Ectodermal cell (in vitro differentiated cells): ENCODE data around the gene WEE1. TPM values are rescaled to one million over a fixed set of nuclear protein-coding genes. Genes with fewer than 3 reads are reported as not detected.
A peak's percentile ranks its signal among the peaks of the same experiment; 100 is the strongest.

Source experiments
- H3K27ac ChIP-seq: 2 replicates; pipeline ENCODE4 v1.7.0; 2013; ENCODE audit warnings: mild to moderate bottlenecking, low read depth, low read length; ENCODE audit not compliant: insufficient read depth, poor library complexity, severe bottlenecking
- H3K27me3 ChIP-seq: 2 replicates; pipeline ENCODE4 v1.7.0; 2013; ENCODE audit warnings: mild to moderate bottlenecking, low read length; ENCODE audit not compliant: insufficient read depth, control insufficient read depth, poor library complexity, severe bottlenecking
- H3K36me3 ChIP-seq: one replicate; pipeline ENCODE4 v1.7.0; 2013; ENCODE audit warnings: low read length; ENCODE audit not compliant: control insufficient read depth, insufficient read depth
- H3K4me1 ChIP-seq: one replicate; pipeline ENCODE4 v1.7.0; 2013; ENCODE audit warnings: low read length; ENCODE audit not compliant: control insufficient read depth, insufficient read depth
- H3K4me3 ChIP-seq: 2 replicates; pipeline ENCODE4 v1.7.0; 2013; ENCODE audit warnings: low read depth, low read length, control low read depth; ENCODE audit not compliant: insufficient read depth
- H3K9me3 ChIP-seq: 2 replicates; pipeline ENCODE4 v1.7.0; 2013; ENCODE audit warnings: mild to moderate bottlenecking, low read length, moderate library complexity; ENCODE audit not compliant: control insufficient read depth
- WGBS, 2 experiments: methylation state at CpG; one replicate each; pipeline ENCODE4 v1.1.7; 2013; ENCODE audit warnings: missing lambda C conversion rate in 2 of 2; 5-methylcytosine and 5-hydroxymethylcytosine counted together
- polyA plus RNA-seq, 4 experiments: library from polyadenylated mRNA; stranded (reverse); fragments of 50-300 nt; gene quantifications; one replicate each; pipeline ENCODE4 v1.2.3, GENCODE V29; 2013

WEE1 gene
- polyA plus RNA-seq (2013, experiment 1 of 4), result 67.9 TPM
- 75.9 TPM for polyA plus RNA-seq (2013, experiment 2 of 4)
- 46.9 TPM for polyA plus RNA-seq (2013, experiment 3 of 4)
- 48.0 TPM for polyA plus RNA-seq (2013, experiment 4 of 4)

- H3K27ac ChIP-seq, result peak within 1 kb of the TSS; percentile 86
- peaks cover 23% of the 10 kb centered on the region for H3K4me1 ChIP-seq
- H3K9me3 ChIP-seq, result no peaks in the 10 kb centered on the region
- peaks cover 14% of the 10 kb centered on the region for H3K27me3 ChIP-seq
- WGBS, 2 experiments, result 0% methylated on average over 73 of the region's 73 CpGs
- peak within 1 kb of the TSS; percentile 88 for H3K4me3 ChIP-seq
- H3K36me3 ChIP-seq, result peaks cover 8% of the 10 kb centered on the region
Measured at GRCh38 chr11:9573052-9573774, at the start of gene WEE1. Gene WEE1 (plus strand): TSS chr11:9573670. CDS start chr11:9573934, 264 bp downstream.

GRCh38 chr11:9524001-9524400 is 49.5 kb upstream of the WEE1 start:
- no peaks in the 10 kb centered on the region for H3K27me3 ChIP-seq
- H3K9me3 ChIP-seq, result no peaks in the 10 kb centered on the region
- WGBS, 2 experiments, result 50 to 53% methylated on average over 2 of the region's 2 CpGs
- no peak overlapping the region for H3K27ac ChIP-seq
- H3K36me3 ChIP-seq, result no peaks in the 10 kb centered on the region
- peaks cover 5% of the 10 kb centered on the region for H3K4me1 ChIP-seq
- H3K4me3 ChIP-seq, result no peak overlapping the region

DNA sequence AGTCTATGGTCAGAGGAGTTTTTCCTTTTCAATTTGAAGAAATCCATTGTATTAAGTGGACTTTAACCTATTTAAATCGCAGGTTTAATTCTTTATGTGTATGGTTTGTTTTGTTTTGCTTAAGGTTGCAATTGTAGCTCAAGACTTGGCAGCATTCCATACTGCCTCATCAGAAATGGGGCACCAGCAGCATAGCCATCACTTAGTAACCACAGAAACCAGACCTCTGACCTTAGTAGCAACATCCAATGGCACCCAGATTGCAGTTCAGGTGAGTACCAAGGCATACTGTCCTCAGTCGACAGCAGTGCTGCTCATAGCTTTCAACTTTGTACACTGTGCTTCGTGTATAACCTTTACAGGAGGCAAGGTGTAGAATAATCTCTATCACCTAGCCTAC is 48.4 kb upstream of the WEE1 start:
- Histone ChIP-seq H3K27ac (no peak overlapping the region), H3K36me3 (no peaks in the 10 kb centered on the region), H3K27me3 (no peaks in the 10 kb centered on the region), H3K4me3 (no peak overlapping the region), H3K4me1 (peaks cover 16% of the 10 kb centered on the region), H3K9me3 (no peaks in the 10 kb centered on the region)
- 95 to 99% methylated on average over 3 of the region's 3 CpGs for WGBS, 2 experiments

- Histone ChIP-seq H3K27me3 (no peaks in the 10 kb centered on the region), H3K9me3 (no peaks in the 10 kb centered on the region), H3K4me3 (no peak overlapping the region), H3K27ac (no peak overlapping the region), H3K36me3 (no peaks in the 10 kb centered on the region), H3K4me1 (peaks cover 18% of the 10 kb centered on the region)
- 92 to 95% methylated on average over 6 to 7 of the region's 8 CpGs for WGBS, 2 experiments
Measured at GRCh38 chr11:9527481-9528135, 45.9 kb upstream of the WEE1 start.

DNA sequence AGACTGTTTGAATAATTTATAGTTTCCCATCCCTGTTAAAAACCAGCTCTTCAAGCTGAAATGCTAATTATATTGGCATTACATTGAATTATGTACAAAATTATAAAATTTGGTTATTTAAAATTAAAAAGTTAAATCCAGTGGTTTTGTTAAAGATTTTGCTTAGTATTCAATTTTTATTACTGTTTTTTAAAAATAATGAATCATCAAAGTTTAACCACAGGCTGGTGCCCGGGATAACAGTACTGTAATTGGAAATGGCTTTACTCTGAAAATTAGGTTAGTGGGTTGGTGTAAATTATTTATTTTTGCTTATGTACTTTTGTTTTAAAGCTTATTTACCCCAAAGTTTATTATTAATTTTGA is 45.4 kb upstream of the WEE1 start:
- Histone ChIP-seq H3K27ac (no peak overlapping the region), H3K4me3 (no peak overlapping the region)
- WGBS, 2 experiments, result no CpG with 5 or more reads among the region's 1 CpG

DNA sequence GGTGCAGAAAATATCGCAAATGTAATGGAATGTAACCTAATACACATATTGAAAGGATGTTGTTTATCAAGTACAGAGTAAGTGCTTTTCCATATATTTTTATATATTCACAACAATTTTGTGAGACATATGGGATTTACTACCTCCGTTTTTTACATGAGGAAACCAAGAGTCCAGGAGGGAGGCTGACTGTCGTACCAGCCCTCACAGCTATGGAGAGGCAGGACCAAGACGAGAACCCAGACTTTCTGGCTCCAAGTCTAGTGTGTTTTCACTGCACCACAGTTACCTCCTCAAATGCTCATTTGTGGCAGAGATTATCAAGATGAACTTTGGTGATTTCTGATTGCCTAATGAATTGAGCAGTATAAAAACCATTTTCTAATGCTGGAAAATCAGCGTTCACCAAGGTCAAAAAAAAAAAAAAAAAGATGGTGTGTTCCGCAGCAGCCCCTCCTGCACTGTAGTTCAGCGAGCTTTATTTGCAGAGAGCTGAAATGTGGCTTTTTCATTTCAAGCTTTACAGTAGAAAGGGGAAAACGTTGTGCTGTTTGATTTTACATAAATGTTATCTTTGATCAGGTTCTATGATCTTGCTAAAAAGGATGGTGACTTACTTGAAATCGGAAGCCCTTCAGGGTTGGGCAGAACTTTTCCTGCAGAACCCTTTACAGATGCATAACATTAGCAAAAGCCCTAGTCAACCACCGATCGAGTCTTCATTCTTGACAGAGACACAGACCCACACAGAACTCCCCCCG is 44.7 kb upstream of the WEE1 start:
- 87 to 89% methylated on average over 11 to 12 of the region's 12 CpGs for WGBS, 2 experiments
- Histone ChIP-seq H3K4me3 (no peak overlapping the region), H3K36me3 (no peaks in the 10 kb centered on the region), H3K4me1 (peaks cover 24% of the 10 kb centered on the region), H3K27me3 (no peaks in the 10 kb centered on the region), H3K27ac (no peak overlapping the region), H3K9me3 (no peaks in the 10 kb centered on the region)

More for the DNA sequence above, 45.4 kb upstream of the WEE1 start:
- Histone ChIP-seq H3K9me3 (no peaks in the 10 kb centered on the region), H3K4me1 (peaks cover 18% of the 10 kb centered on the region), H3K36me3 (no peaks in the 10 kb centered on the region), H3K27me3 (no peaks in the 10 kb centered on the region)

DNA sequence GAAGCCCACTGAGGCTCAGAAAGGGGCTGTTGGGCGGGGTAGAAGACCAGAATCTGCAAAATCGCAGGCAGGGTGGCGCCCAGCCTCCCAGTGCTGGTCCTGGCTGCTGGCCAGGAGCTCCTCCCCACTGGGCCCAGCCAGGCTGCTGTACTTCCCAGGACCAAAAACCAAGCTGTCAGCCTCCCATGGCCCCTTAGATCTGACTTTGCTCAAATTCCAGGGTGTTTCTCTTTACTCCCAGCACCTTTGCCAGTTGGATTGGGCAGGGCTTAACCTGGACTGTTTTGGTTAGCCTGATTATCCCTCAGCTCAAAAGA is 44.2 kb upstream of the WEE1 start:
- 84 to 91% methylated on average over 3 of the region's 3 CpGs for WGBS, 2 experiments
- Histone ChIP-seq H3K4me1 (peaks cover 21% of the 10 kb centered on the region), H3K27me3 (no peaks in the 10 kb centered on the region), H3K27ac (peak overlapping the region; percentile 31), H3K9me3 (no peaks in the 10 kb centered on the region), H3K36me3 (no peaks in the 10 kb centered on the region), H3K4me3 (no peak overlapping the region)

- Histone ChIP-seq H3K27me3 (no peaks in the 10 kb centered on the region), H3K4me1 (peaks cover 23% of the 10 kb centered on the region), H3K36me3 (no peaks in the 10 kb centered on the region), H3K27ac (peak overlapping the region; percentile 40), H3K9me3 (no peaks in the 10 kb centered on the region), H3K4me3 (no peak overlapping the region)
- 83 to 85% methylated on average over 9 of the region's 9 CpGs for WGBS, 2 experiments
Measured at GRCh38 chr11:9530020-9530621, 43.3 kb upstream of the WEE1 start.

- 94 to 95% methylated on average over 8 of the region's 8 CpGs for WGBS, 2 experiments
Measured at GRCh38 chr11:9530901-9531625, 42.4 kb upstream of the WEE1 start.

More at GRCh38 chr11:9530901-9531625, 42.4 kb upstream of the WEE1 start:
- no peaks in the 10 kb centered on the region for H3K36me3 ChIP-seq
- peaks cover 23% of the 10 kb centered on the region for H3K4me1 ChIP-seq
- H3K4me3 ChIP-seq, result no peak overlapping the region
- no peaks in the 10 kb centered on the region for H3K27me3 ChIP-seq
- no peak overlapping the region for H3K27ac ChIP-seq
- H3K9me3 ChIP-seq, result no peaks in the 10 kb centered on the region
